ENCODE data around the gene GGACT.
"Not testable (repeated sequence)": the region's sequence is repeated elsewhere in the genome, so short reads cannot be mapped to it uniquely, and the experiment has no call there.

GGACT gene

DNA sequence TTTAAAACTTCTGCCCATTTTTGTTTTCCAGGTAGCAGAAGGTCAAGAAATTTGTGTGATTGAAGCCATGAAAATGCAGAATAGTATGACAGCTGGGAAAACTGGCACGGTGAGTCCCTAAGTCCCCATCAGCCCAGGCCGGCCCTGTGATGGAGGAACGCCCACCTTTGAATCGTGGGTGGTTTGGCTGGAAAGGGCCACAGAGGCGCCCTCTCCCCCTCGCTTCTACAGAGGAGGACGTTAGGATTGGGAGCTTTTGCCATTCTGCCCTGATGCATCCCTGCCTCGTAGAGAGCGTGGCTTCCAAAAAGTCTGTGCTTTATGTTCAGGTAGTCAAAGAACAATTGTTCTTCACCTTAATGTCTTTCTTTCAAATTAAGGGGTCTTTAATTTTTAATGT lies 60.9 kb downstream of the GGACT start:
- no peak overlapping the region for H3K4me3 ChIP-seq (ENCODE audit: low read depth, low read length)
- TF ChIP-seq CTCF (conservative IDR thresholded peaks at IDR 0.05; ENCODE audit: low read depth, low read length) = no peak
- no peak for DNase-seq (ENCODE audit: low read depth)

DNA sequence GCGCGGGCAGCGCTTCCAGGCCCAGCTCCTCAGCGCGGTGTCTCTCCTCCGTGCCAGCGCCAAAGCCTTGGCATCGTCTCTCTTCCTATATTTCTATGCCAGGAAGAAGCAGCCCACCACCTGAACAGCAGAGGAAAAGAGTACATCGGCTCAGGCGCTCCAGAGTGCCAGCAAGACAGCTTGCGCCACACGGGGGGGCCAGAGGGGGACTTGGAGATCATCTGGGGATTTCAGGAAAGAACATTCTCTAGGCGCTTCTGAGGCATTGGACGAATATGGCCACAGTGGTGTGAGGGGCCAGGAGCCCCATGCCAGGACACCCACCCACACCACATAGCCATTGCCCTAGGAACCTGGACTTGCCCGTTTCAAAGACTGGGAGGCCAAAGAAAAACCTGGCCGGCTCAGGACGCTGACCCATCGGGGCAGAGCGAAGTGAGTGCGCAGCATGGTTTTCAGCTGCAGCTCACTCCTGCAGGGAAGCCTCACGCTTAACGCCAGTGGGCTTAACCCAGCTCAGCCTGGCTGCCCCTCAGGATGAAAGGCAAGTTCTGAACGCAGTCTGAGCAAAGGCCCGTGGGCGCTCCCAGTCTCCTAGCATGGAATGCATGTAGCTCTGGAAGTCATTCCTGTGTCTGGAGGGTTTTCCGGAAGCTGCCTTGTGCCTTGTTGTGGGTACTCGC lies 62.1 kb downstream of the GGACT start:
- no peak for TF ChIP-seq CTCF (conservative IDR thresholded peaks at IDR 0.05; ENCODE audit: low read depth, low read length)
- no peak overlapping the region for H3K4me3 ChIP-seq (ENCODE audit: low read depth, low read length)
- no peak for DNase-seq (ENCODE audit: low read depth)

- no peak for TF ChIP-seq CTCF (conservative IDR thresholded peaks at IDR 0.05; ENCODE audit: low read depth, low read length)
- no peak overlapping the region for H3K4me3 ChIP-seq (ENCODE audit: low read depth, low read length)
- DNase-seq (ENCODE audit: low read depth) = peak; percentile 15
These were observed 62.9 kb downstream of the GGACT start for GRCh38 chr13:100525453-100526317.

GRCh38 chr13:100524688-100525087 lies 63.9 kb downstream of the GGACT start:
- not testable (repeated sequence) for H3K4me3 ChIP-seq (ENCODE audit: low read depth, low read length); DNase-seq (ENCODE audit: low read depth)

DNA sequence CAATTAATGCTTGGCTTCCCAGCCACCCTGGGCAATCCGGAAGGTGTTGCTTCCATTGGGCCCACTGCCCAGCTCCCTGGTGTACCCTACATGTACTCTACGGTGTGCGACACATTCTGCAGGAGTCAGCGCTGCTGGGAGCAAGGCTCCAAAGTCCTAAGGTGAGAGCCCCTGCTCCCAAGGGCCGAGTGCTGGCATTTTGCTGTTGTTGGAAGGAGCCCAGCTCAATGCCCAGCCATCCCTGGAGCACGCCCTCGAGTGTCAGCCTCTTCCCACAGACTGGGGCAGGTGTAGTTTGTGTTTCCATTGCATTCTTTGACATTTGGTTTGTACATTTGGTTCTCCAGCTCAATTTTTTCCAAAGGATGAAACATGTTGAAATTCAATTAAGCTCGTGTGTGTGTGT lies 64.6 kb downstream of the GGACT start:
- no peak for TF ChIP-seq CTCF (conservative IDR thresholded peaks at IDR 0.05; ENCODE audit: low read depth, low read length)
- no peak for DNase-seq (ENCODE audit: low read depth)
- H3K4me3 ChIP-seq (ENCODE audit: low read depth, low read length) = no peak overlapping the region

DNA sequence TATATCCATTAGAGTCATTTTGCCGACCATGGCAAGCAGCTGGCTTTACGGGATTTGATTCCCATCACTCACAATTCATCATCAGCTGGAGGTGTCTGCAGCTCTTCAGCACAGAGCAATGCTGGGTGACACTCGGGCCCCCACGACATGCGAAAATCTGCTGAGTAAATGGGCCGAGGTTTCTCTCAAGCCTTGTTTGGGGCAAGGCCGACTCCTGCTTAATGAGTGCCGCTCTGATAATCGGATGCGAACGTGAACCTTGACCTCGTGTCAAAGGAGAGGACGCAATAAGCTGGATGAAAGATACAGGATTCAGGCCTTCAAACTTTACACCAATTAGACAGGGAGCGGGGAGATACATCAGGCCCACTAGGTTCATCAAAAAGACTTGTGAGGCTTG lies 65.2 kb downstream of the GGACT start:
- TF ChIP-seq CTCF (conservative IDR thresholded peaks at IDR 0.05; ENCODE audit: low read depth, low read length) = no peak

DNA sequence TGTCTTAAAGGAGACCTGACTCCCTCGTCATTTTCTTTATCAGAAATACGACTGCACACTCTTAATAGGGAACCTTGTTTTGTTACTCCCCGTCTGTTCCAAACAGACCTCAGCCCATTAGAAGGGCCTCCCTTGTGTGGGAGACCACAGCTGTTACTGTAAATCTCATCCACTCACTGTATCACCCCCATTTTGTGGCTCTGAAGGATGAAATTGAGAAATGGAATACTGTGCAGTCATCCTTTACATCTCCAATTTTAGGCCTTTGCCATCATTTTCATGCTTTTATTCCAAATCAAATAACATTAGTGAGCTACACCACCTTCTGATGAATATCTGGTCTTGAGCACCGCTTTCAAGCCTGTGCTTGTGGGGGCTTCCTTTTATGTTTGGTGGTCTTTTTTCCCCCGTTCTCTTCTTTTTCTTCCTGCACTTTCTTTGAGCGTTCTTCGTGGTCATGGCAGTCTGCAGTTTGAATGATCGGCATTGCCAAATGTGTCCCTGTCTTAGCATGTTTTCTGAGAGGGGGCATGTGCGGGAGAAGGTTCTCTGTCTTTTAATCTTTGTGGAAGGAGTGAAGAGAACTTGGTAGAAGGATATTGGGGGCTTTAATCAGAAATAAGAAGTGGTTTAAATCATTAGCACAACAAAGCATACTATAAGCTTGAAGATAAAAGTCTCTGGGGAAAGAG lies 65.8 kb downstream of the GGACT start:
- TF ChIP-seq CTCF (conservative IDR thresholded peaks at IDR 0.05; ENCODE audit: low read depth, low read length) = no peak
- H3K4me3 ChIP-seq (ENCODE audit: low read depth, low read length) = no peak overlapping the region

More for the DNA sequence above, 65.2 kb downstream of the GGACT start:
- no peak for DNase-seq (ENCODE audit: low read depth)
- H3K4me3 ChIP-seq (ENCODE audit: low read depth, low read length) = no peak overlapping the region

More for the DNA sequence above, 65.8 kb downstream of the GGACT start:
- DNase-seq (ENCODE audit: low read depth) = no peak
